Mammary epithelial cell (primary cell): ENCODE data around the gene HADHA.

Source experiments
- CTCF ChIP-seq, 2 donors: IDR thresholded peaks in 1 of 2; conservative IDR thresholded peaks in 1 of 2; 2 replicates each; pipeline ENCODE4 v1.5.1; 2011 to 2012; ENCODE audit warnings: inconsistent platforms in 2 of 2, low read length in 2 of 2, mild to moderate bottlenecking in 2 of 2, control low read depth in 1 of 2, low read depth in 1 of 2; ENCODE audit not compliant: insufficient read depth in 1 of 2; ENCODE audit errors: extremely low read depth in 1 of 2
- EZH2 ChIP-seq: IDR thresholded peaks from 2 replicates; pipeline ENCODE4 v1.6.1; 2012; ENCODE audit warnings: low read length, inconsistent platforms, borderline replicate concordance

- TF ChIP-seq CTCF (conservative IDR thresholded peaks at IDR 0.05 in 1 of 2, IDR thresholded peaks at IDR 0.05 in 1 of 2; ENCODE audit: extremely low read depth in 1 of 2, insufficient read depth in 1 of 2, low read depth in 1 of 2, low read length in 2 of 2) (no peak), EZH2 (no peak)
These were observed 62.0 kb downstream of the HADHA start for GRCh38 chr2:26182441-26182840.
